Esophagus muscularis mucosa (tissue), 4 donors: Measurements from ENCODE around the gene PRRG4. TPM values are rescaled to one million over a fixed set of nuclear protein-coding genes. Genes with fewer than 3 reads are reported as not detected.
A peak's percentile ranks its signal among the peaks of the same experiment; 100 is the strongest.

ENCODE experiments used
- DNase-seq: peaks from one replicate; pipeline ENCODE4 v3.0.0-alpha.2; 2017; ENCODE audit errors: extremely low spot score
- H3K27ac ChIP-seq, 4 donors: fragments of 200-600 bp; sonication (generic); replicated peaks in 1 of 4; 1 replicate in 3 of 4; 2 replicates in 1 of 4; pipeline ENCODE4 v1.5.1; 2016 to 2019; ENCODE audit warnings: mild to moderate bottlenecking in 1 of 4
- H3K27me3 ChIP-seq, 4 donors: fragments of 200-600 bp; sonication (generic); one replicate each; pipeline versions ENCODE4 v1.5.1 to v1.6.0; 2016 to 2019
- H3K36me3 ChIP-seq, 4 donors: fragments of 200-600 bp; sonication (generic); one replicate each; pipeline ENCODE4 v1.5.1; 2016 to 2019
- H3K4me1 ChIP-seq, 4 donors: fragments of 200-600 bp; sonication (generic); one replicate each; pipeline ENCODE4 v1.5.1; 2016 to 2019
- H3K4me3 ChIP-seq, 4 donors: fragments of 200-600 bp; sonication (generic); 1 replicate in 2 of 4; 2 replicates in 2 of 4; pipeline ENCODE4 v1.5.1; 2016 to 2019; ENCODE audit warnings: mild to moderate bottlenecking in 4 of 4, moderate library complexity in 1 of 4
- H3K9me3 ChIP-seq, 4 donors: fragments of 200-600 bp; sonication (generic); 1 replicate in 3 of 4; 2 replicates in 1 of 4; pipeline ENCODE4 v1.5.1; 2016 to 2019
- EP300 ChIP-seq: sonication (generic); formaldehyde crosslinking; IDR thresholded peaks from one replicate; pipeline ENCODE4 v1.6.1; 2017; ENCODE audit warnings: antibody characterized with exemption
- POLR2A ChIP-seq: fragments of 450-650 bp; IDR thresholded peaks from one replicate; pipeline ENCODE4 v1.6.1; 2017; ENCODE audit warnings: antibody characterized with exemption, moderate library complexity, mild to moderate bottlenecking, low read depth
- POLR2AphosphoS5 ChIP-seq, 2 donors: sonication (generic); formaldehyde crosslinking; IDR thresholded peaks; one replicate each; pipeline ENCODE4 v1.6.1; 2017; ENCODE audit warnings: antibody characterized with exemption in 2 of 2
- WGBS: methylation state at CpG from one replicate; pipeline ENCODE4 v1.1.5; 2018; 5-methylcytosine and 5-hydroxymethylcytosine counted together
- intact Hi-C: fragments of 100-400 bp; cut with DNase I; formaldehyde crosslinking; loops from one replicate; pipeline ENCODE4 v1.15.1; 2023
- total RNA-seq, 4 donors: library from RNA; depleted of rRNA; stranded (reverse); fragments of >200 nt; gene quantifications; one replicate each; pipeline versions ENCODE4 v1.1.0 to v1.2.1, GENCODE V29; 2016
- TF ChIP-seq, protein P1 (sequence below), 3 experiments: fragments of 200-600 bp in 2 of 3; fragments of 450-650 bp in 1 of 3; sonication (generic) in 2 of 3; IDR thresholded peaks; one replicate each; pipeline ENCODE4 v1.5.1; 2017 to 2019; ENCODE audit warnings: antibody characterized with exemption in 3 of 3, mild to moderate bottlenecking in 2 of 3, moderate library complexity in 1 of 3

The PRRG4 gene
- total RNA-seq, 4 donors from 2014 or later = 1.7 to 2.8 (median 2.2) TPM

DNA sequence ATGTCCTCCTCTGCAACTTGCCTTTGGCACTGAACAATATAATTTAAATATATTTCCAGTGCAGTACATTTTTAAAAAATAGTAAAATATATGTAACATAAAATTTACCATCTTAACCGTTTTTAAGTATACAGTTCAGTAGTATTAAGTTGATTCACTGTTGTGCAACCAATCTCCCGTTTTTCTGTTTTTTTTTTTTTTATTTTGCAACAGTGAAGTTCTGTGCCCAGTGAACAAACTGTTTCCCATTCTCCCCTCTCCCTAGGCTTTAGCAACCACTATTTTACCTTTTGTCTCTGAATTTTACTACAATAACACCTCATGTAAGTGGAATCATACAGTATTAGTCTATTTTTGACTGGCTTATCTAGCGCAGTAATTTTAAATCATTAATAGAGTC, 13.8 kb downstream of the PRRG4 start:
- H3K36me3 ChIP-seq = no peaks in the 10 kb centered on the region
- TF ChIP-seq POLR2AphosphoS5 (IDR thresholded peaks at IDR 0.05) (no peak), POLR2A (no peak), EP300 (no peak)
- TF ChIP-seq, protein P1, sequence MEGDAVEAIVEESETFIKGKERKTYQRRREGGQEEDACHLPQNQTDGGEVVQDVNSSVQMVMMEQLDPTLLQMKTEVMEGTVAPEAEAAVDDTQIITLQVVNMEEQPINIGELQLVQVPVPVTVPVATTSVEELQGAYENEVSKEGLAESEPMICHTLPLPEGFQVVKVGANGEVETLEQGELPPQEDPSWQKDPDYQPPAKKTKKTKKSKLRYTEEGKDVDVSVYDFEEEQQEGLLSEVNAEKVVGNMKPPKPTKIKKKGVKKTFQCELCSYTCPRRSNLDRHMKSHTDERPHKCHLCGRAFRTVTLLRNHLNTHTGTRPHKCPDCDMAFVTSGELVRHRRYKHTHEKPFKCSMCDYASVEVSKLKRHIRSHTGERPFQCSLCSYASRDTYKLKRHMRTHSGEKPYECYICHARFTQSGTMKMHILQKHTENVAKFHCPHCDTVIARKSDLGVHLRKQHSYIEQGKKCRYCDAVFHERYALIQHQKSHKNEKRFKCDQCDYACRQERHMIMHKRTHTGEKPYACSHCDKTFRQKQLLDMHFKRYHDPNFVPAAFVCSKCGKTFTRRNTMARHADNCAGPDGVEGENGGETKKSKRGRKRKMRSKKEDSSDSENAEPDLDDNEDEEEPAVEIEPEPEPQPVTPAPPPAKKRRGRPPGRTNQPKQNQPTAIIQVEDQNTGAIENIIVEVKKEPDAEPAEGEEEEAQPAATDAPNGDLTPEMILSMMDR (IDR thresholded peaks at IDR 0.05) = no peak
- H3K4me3 ChIP-seq = no peak overlapping the region
- no peaks in the 10 kb centered on the region for H3K27me3 ChIP-seq
- no peak overlapping the region for H3K27ac ChIP-seq
- no peak for DNase-seq
- WGBS = 76% methylated on average over 3 of the region's 3 CpGs
- intact Hi-C loops = no loop called here
- H3K9me3 ChIP-seq = no peaks in the 10 kb centered on the region
- no peaks in the 10 kb centered on the region for H3K4me1 ChIP-seq

DNA sequence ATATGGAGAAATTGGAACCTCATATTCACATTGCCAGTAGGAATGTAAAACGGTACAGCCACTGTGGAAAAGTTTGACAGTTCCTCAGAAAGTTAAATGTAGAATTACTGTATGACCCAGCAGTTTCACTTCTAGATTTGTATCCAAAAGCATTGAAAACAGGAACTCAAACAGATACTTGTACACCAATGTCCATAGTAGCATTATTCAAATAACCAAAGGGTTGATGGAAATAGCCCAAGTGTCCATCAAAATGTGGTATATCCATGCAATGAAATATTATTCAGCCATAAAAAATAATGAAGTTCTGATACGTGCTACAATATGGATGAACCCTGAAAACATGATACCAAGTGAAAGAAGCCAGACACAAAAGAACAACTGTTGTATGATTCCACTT, 17.8 kb downstream of the PRRG4 start:
- WGBS = 81% methylated on average over 2 of the region's 2 CpGs
- Histone ChIP-seq H3K27me3 (no peaks in the 10 kb centered on the region), H3K36me3 (no peaks in the 10 kb centered on the region), H3K27ac (no peak overlapping the region), H3K4me3 (no peak overlapping the region), H3K9me3 (no peaks in the 10 kb centered on the region), H3K4me1 (no peaks in the 10 kb centered on the region)
- no peak for DNase-seq
- intact Hi-C loops = no loop called here
- TF ChIP-seq, protein P1 (IDR thresholded peaks at IDR 0.05) = no peak
- TF ChIP-seq POLR2AphosphoS5 (IDR thresholded peaks at IDR 0.05) (no peak), POLR2A (no peak), EP300 (no peak)

DNA sequence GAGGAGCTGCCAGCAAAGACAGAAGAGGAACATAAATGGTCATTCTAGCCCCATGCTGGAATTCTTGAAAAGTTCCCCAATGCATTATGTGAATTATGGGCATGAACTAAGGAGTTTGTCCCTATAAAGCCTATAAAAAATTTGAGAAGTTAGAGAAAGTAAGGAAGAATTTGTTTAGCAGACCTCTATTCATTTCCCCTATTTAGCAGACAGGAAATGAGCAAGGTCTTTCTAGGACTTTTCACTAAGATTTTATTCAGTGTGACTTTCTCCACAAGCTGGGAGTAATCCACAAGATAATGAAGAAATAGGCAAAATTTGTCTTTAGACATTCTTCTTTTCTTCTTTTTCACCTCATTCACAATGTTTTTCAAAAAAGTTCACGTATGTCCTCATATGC, 20.0 kb downstream of the PRRG4 start:
- TF ChIP-seq POLR2AphosphoS5 (IDR thresholded peaks at IDR 0.05) (no peak), EP300 (no peak), POLR2A (no peak)
- TF ChIP-seq, protein P1 (IDR thresholded peaks at IDR 0.05) = no peak
- intact Hi-C loops = no loop called here
- no peaks in the 10 kb centered on the region for H3K27me3 ChIP-seq

DNA sequence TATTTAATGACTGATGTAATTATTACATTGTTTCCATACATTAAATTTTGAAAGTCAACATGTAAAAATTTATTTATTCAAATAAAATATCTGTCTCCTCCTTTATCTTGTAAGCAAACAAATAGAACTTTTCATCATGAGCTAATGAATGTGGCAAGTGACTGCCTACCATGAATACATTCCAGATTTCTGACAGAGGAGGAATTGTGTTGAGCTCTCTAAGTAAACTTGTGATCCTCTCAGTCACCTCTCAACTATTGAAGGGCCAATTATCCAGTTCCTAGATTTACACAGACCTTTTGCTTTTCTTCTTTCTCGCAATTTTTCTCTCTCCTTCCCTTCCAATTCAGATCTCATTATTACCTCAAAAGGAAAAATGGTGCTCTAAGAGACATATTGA, 21.5 kb downstream of the PRRG4 start:
- DNase-seq = no peak
- WGBS = 68% methylated on average over 1 of the region's 1 CpG
- no peaks in the 10 kb centered on the region for H3K9me3 ChIP-seq
- no peaks in the 10 kb centered on the region for H3K4me1 ChIP-seq
- intact Hi-C loops = no loop called here
- TF ChIP-seq EP300 = no peak
- TF ChIP-seq POLR2AphosphoS5 (IDR thresholded peaks at IDR 0.05) = no peak
- TF ChIP-seq, protein P1 (IDR thresholded peaks at IDR 0.05) = no peak
- no peak for TF ChIP-seq POLR2A
- no peaks in the 10 kb centered on the region for H3K36me3 ChIP-seq
- no peak overlapping the region for H3K27ac ChIP-seq
- no peak overlapping the region for H3K4me3 ChIP-seq
- H3K27me3 ChIP-seq = no peaks in the 10 kb centered on the region

More for the DNA sequence above, 20.0 kb downstream of the PRRG4 start:
- 83% methylated on average over 1 of the region's 1 CpG for WGBS
- no peak for DNase-seq
- no peak overlapping the region for H3K27ac ChIP-seq
- H3K4me3 ChIP-seq = no peak overlapping the region
- no peaks in the 10 kb centered on the region for H3K36me3 ChIP-seq
- no peaks in the 10 kb centered on the region for H3K9me3 ChIP-seq
- H3K4me1 ChIP-seq = no peaks in the 10 kb centered on the region

DNA sequence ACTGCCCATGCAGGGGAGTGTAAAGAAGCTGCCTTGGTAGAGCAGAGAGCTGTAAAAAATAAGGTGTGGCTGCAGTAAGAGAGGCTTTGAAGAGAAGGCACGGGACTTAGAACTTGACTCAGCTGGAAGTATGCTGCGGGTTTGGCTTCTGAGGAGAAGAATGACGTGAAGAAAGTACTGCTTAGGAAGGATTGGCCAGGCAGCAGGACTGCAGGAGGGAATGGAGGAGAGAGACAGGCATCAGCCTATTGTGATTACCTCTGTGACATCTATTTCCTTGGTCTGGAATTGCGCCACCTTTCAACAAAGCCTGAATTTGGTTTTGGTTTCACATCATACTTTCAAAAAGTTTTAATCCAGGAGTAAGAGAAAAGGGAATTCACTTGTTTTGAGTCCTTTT, 22.5 kb downstream of the PRRG4 start:
- peak; percentile 62 for DNase-seq
- no peaks in the 10 kb centered on the region for H3K9me3 ChIP-seq
- intact Hi-C loops = no loop called here
- H3K4me3 ChIP-seq = no peak overlapping the region
- no peaks in the 10 kb centered on the region for H3K36me3 ChIP-seq
- WGBS = 69% methylated on average over 4 of the region's 4 CpGs
- TF ChIP-seq POLR2A = no peak
- TF ChIP-seq, protein P1 (IDR thresholded peaks at IDR 0.05) = no peak
- no peak for TF ChIP-seq POLR2AphosphoS5 (IDR thresholded peaks at IDR 0.05)
- TF ChIP-seq EP300 = no peak
- H3K27me3 ChIP-seq = no peaks in the 10 kb centered on the region
- no peaks in the 10 kb centered on the region for H3K4me1 ChIP-seq
- H3K27ac ChIP-seq = no peak overlapping the region
